PC-9 (cell line): ENCODE measurements around the gene DNMBP.

Source experiments
- CTCF ChIP-seq: fragments of 200-600 bp; sonication (generic); conservative IDR thresholded peaks from 2 replicates; pipeline ENCODE4 v1.6.1; 2017; ENCODE audit warnings: mixed run types, antibody characterized with exemption, mild to moderate bottlenecking, moderate library complexity
- EZH2 ChIP-seq: fragments of 200-600 bp; sonication (generic); IDR thresholded peaks from 2 replicates; pipeline ENCODE4 v1.8.0; 2017; ENCODE audit warnings: antibody characterized with exemption, low read depth

- TF ChIP-seq EZH2 (no peak), CTCF (no peak)
Measured at GRCh38 chr10:99888622-99889021, 121.1 kb downstream of the DNMBP start.
